Upper lobe of left lung (tissue), 4 donors: ENCODE measurements around the gene NLRP14.

Experiments
- EP300 ChIP-seq, 4 donors: sonication (generic); formaldehyde crosslinking; IDR thresholded peaks; one replicate each; pipeline ENCODE4 v1.5.1; 2017; ENCODE audit warnings: antibody characterized with exemption in 4 of 4, control low read depth in 2 of 4
- POLR2A ChIP-seq, 4 donors: fragments of 450-650 bp; IDR thresholded peaks; one replicate each; pipeline ENCODE4 v1.5.1; 2016 to 2017; ENCODE audit warnings: antibody characterized with exemption in 4 of 4, mild to moderate bottlenecking in 2 of 4
- POLR2AphosphoS5 ChIP-seq, 2 donors: sonication (generic); formaldehyde crosslinking; IDR thresholded peaks; one replicate each; pipeline ENCODE4 v1.5.1; 2017; ENCODE audit warnings: antibody characterized with exemption in 2 of 2
- TF ChIP-seq, protein P1 (sequence below), 6 experiments: fragments of 450-650 bp in 4 of 6; fragments of 200-600 bp in 2 of 6; sonication (generic) in 2 of 6; IDR thresholded peaks; one replicate each; pipeline ENCODE4 v1.5.1; 2016 to 2019; ENCODE audit warnings: antibody characterized with exemption in 6 of 6

DNA sequence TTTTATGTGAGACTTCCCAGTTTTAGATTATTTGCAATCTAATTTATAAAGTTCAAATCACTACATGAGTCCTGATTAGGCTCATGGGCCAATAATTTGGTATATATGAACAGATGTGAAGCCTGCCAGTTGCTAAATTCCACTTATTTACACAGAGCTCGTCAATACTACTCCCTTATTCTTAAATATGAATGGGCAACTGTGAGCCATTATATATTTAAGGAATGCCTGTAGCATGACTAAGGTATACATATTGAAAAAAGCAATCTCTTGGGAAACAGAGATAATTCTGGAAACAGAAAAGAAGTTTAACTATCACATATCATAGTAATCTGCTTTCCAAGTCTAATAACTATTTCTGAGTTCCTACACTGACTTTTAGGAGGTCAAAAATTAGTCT is 95.5 kb downstream of the NLRP14 start:
- TF ChIP-seq, protein P1, sequence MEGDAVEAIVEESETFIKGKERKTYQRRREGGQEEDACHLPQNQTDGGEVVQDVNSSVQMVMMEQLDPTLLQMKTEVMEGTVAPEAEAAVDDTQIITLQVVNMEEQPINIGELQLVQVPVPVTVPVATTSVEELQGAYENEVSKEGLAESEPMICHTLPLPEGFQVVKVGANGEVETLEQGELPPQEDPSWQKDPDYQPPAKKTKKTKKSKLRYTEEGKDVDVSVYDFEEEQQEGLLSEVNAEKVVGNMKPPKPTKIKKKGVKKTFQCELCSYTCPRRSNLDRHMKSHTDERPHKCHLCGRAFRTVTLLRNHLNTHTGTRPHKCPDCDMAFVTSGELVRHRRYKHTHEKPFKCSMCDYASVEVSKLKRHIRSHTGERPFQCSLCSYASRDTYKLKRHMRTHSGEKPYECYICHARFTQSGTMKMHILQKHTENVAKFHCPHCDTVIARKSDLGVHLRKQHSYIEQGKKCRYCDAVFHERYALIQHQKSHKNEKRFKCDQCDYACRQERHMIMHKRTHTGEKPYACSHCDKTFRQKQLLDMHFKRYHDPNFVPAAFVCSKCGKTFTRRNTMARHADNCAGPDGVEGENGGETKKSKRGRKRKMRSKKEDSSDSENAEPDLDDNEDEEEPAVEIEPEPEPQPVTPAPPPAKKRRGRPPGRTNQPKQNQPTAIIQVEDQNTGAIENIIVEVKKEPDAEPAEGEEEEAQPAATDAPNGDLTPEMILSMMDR (IDR thresholded peaks at IDR 0.05), result no peak
- TF ChIP-seq POLR2A (IDR thresholded peaks at IDR 0.05), result no peak
- no peak for TF ChIP-seq EP300 (IDR thresholded peaks at IDR 0.05)
- TF ChIP-seq POLR2AphosphoS5 (IDR thresholded peaks at IDR 0.05), result no peak
